ENCODE results near the gene SNRNP35.

DNA sequence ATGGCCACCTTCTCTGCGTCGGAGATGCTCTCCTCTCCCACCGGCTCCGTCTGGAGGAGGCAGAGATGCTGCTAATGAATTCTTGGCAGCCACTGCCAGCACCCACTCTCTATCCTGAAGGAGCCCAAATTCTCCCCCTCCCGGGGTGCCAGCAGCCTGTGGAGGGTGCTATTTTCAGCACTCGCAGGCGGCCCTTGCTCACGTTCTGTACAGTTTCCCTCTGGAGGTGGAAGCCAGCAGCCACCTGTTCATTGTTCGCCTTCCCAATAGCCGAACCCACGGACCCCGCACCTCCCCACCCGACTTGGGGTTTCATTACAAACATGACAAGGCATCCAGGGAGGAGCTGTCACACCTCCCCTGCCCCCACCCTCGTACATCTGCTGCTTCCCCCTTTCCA, 27.8 kb downstream of the SNRNP35 start:
- TF ChIP-seq, protein P1, sequence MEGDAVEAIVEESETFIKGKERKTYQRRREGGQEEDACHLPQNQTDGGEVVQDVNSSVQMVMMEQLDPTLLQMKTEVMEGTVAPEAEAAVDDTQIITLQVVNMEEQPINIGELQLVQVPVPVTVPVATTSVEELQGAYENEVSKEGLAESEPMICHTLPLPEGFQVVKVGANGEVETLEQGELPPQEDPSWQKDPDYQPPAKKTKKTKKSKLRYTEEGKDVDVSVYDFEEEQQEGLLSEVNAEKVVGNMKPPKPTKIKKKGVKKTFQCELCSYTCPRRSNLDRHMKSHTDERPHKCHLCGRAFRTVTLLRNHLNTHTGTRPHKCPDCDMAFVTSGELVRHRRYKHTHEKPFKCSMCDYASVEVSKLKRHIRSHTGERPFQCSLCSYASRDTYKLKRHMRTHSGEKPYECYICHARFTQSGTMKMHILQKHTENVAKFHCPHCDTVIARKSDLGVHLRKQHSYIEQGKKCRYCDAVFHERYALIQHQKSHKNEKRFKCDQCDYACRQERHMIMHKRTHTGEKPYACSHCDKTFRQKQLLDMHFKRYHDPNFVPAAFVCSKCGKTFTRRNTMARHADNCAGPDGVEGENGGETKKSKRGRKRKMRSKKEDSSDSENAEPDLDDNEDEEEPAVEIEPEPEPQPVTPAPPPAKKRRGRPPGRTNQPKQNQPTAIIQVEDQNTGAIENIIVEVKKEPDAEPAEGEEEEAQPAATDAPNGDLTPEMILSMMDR (IDR thresholded peaks at IDR 0.05; ENCODE audit: insufficient read depth, low read length), result no peak
- TF ChIP-seq GABPA (IDR thresholded peaks at IDR 0.05; ENCODE audit: low read depth) (no peak), POLR2AphosphoS5 (IDR thresholded peaks at IDR 0.05; ENCODE audit: low read depth) (no peak), SPI1 (IDR thresholded peaks at IDR 0.05; ENCODE audit: borderline replicate concordance, low read depth) (no peak)
- TF ChIP-seq, protein P2, sequence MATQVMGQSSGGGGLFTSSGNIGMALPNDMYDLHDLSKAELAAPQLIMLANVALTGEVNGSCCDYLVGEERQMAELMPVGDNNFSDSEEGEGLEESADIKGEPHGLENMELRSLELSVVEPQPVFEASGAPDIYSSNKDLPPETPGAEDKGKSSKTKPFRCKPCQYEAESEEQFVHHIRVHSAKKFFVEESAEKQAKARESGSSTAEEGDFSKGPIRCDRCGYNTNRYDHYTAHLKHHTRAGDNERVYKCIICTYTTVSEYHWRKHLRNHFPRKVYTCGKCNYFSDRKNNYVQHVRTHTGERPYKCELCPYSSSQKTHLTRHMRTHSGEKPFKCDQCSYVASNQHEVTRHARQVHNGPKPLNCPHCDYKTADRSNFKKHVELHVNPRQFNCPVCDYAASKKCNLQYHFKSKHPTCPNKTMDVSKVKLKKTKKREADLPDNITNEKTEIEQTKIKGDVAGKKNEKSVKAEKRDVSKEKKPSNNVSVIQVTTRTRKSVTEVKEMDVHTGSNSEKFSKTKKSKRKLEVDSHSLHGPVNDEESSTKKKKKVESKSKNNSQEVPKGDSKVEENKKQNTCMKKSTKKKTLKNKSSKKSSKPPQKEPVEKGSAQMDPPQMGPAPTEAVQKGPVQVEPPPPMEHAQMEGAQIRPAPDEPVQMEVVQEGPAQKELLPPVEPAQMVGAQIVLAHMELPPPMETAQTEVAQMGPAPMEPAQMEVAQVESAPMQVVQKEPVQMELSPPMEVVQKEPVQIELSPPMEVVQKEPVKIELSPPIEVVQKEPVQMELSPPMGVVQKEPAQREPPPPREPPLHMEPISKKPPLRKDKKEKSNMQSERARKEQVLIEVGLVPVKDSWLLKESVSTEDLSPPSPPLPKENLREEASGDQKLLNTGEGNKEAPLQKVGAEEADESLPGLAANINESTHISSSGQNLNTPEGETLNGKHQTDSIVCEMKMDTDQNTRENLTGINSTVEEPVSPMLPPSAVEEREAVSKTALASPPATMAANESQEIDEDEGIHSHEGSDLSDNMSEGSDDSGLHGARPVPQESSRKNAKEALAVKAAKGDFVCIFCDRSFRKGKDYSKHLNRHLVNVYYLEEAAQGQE (IDR thresholded peaks at IDR 0.05; ENCODE audit: insufficient replicate concordance, low read depth), result no peak
